Tibial nerve (tissue), 4 donors: ENCODE results near the gene NAP1L3.

ENCODE experiments used
- CTCF ChIP-seq, 5 experiments: fragments of 200-600 bp in 3 of 5; fragments of 450-650 bp in 2 of 5; sonication (generic) in 3 of 5; IDR thresholded peaks; one replicate each; pipeline ENCODE4 v1.5.1; 2016 to 2019; ENCODE audit warnings: antibody characterized with exemption in 5 of 5, mild to moderate bottlenecking in 3 of 5, moderate library complexity in 2 of 5
- EP300 ChIP-seq, 2 donors: sonication (generic); formaldehyde crosslinking; IDR thresholded peaks; one replicate each; pipeline ENCODE4 v1.6.1; 2017; ENCODE audit warnings: antibody characterized with exemption in 2 of 2, mild to moderate bottlenecking in 1 of 2
- POLR2A ChIP-seq, 2 donors: fragments of 450-650 bp; IDR thresholded peaks; one replicate each; pipeline ENCODE4 v1.6.1; 2017; ENCODE audit warnings: antibody characterized with exemption in 2 of 2, mild to moderate bottlenecking in 2 of 2, moderate library complexity in 2 of 2

- TF ChIP-seq CTCF (IDR thresholded peaks at IDR 0.05) (no peak), POLR2A (IDR thresholded peaks at IDR 0.05) (no peak), EP300 (IDR thresholded peaks at IDR 0.05) (no peak)
These were observed 35.8 kb downstream of the NAP1L3 start for GRCh38 chrX:93637591-93637990.
